ENCODE measurements around the gene ETFBKMT. TPM values are rescaled to one million over a fixed set of nuclear protein-coding genes. Genes with fewer than 3 reads are reported as not detected.

The ETFBKMT gene
- total and polyA plus RNA-seq, 2 of the 13 experiments (the other 11 are each of a cell fraction or from before 2014, with no cell fraction given), result 0.62 to 0.93 TPM

DNA sequence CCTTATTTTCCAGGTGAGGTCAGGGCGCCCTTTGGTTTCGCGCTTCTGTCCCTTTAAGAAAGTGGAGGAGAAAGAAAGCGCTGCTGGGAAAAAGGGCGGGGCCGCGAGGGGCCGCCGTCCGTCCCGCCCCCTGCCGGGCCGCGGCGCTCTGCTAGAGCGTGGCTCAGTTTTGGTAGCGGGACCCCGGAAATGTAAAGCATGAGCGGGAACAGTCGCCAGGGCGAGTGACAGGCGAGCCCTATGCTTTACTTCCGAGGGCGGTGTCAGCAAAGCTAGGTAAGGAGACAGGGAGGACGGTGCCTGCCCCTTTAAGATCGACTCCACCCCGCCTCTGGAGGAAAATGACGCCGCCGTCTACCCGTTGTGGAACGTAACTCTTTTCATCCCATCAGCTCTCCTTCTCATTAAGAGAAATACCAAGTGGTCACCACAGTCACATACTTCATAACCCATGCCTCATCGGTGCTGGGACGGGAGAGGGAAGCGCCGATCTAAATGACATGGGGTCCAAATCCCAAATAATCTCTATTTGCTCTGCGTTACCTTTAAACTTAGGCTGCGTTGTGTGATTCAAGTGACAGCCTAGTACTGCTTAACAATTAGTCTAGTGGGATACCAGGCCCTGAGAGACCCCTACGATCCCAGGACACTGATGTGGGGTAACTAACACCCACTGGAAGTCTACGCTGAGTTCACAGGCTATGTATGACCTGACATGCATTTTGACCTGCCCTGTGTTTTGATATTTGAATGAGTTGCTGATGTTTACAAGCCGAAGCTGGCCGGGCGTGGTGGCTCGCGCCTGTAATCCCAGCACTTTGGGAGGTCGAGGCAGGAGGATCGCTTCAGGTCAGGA, at the start of gene ETFBKMT (continued):
- TF ChIP-seq, protein P1, sequence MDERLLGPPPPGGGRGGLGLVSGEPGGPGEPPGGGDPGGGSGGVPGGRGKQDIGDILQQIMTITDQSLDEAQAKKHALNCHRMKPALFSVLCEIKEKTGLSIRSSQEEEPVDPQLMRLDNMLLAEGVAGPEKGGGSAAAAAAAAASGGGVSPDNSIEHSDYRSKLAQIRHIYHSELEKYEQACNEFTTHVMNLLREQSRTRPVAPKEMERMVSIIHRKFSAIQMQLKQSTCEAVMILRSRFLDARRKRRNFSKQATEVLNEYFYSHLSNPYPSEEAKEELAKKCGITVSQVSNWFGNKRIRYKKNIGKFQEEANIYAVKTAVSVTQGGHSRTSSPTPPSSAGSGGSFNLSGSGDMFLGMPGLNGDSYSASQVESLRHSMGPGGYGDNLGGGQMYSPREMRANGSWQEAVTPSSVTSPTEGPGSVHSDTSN (CRISPR knock-in tag; IDR thresholded peaks at IDR 0.05), result peak; percentile 56
- TF ChIP-seq, protein P2, sequence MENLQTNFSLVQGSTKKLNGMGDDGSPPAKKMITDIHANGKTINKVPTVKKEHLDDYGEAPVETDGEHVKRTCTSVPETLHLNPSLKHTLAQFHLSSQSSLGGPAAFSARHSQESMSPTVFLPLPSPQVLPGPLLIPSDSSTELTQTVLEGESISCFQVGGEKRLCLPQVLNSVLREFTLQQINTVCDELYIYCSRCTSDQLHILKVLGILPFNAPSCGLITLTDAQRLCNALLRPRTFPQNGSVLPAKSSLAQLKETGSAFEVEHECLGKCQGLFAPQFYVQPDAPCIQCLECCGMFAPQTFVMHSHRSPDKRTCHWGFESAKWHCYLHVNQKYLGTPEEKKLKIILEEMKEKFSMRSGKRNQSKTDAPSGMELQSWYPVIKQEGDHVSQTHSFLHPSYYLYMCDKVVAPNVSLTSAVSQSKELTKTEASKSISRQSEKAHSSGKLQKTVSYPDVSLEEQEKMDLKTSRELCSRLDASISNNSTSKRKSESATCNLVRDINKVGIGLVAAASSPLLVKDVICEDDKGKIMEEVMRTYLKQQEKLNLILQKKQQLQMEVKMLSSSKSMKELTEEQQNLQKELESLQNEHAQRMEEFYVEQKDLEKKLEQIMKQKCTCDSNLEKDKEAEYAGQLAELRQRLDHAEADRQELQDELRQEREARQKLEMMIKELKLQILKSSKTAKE (CRISPR knock-in tag; IDR thresholded peaks at IDR 0.05; ENCODE audit: borderline replicate concordance), result no peak
- no peak for TF ChIP-seq MED13 (CRISPR knock-in tag; IDR thresholded peaks at IDR 0.05)
- no peak for TF ChIP-seq CEBPB (IDR thresholded peaks at IDR 0.05; ENCODE audit: borderline replicate concordance, low read depth, low read length)
- no peak for TF ChIP-seq NRL (CRISPR knock-in tag; IDR thresholded peaks at IDR 0.05; ENCODE audit: borderline replicate concordance)
- TF ChIP-seq, protein P3, sequence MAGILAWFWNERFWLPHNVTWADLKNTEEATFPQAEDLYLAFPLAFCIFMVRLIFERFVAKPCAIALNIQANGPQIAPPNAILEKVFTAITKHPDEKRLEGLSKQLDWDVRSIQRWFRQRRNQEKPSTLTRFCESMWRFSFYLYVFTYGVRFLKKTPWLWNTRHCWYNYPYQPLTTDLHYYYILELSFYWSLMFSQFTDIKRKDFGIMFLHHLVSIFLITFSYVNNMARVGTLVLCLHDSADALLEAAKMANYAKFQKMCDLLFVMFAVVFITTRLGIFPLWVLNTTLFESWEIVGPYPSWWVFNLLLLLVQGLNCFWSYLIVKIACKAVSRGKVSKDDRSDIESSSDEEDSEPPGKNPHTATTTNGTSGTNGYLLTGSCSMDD (CRISPR knock-in tag; IDR thresholded peaks at IDR 0.05), result no peak
- TF ChIP-seq MEIS2 (CRISPR knock-in tag; IDR thresholded peaks at IDR 0.05), result no peak
- no peak for TF ChIP-seq ZNF230 (CRISPR knock-in tag; IDR thresholded peaks at IDR 0.05)
- TF ChIP-seq, protein P4, sequence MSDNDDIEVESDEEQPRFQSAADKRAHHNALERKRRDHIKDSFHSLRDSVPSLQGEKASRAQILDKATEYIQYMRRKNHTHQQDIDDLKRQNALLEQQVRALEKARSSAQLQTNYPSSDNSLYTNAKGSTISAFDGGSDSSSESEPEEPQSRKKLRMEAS (IDR thresholded peaks at IDR 0.05), result peak; percentile 90
- TF ChIP-seq, protein P5, sequence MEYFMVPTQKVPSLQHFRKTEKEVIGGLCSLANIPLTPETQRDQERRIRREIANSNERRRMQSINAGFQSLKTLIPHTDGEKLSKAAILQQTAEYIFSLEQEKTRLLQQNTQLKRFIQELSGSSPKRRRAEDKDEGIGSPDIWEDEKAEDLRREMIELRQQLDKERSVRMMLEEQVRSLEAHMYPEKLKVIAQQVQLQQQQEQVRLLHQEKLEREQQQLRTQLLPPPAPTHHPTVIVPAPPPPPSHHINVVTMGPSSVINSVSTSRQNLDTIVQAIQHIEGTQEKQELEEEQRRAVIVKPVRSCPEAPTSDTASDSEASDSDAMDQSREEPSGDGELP (IDR thresholded peaks at IDR 0.05; ENCODE audit: borderline replicate concordance, low read depth), result no peak; the same call in 1 of the 2 replicates
- TF ChIP-seq, protein P6, sequence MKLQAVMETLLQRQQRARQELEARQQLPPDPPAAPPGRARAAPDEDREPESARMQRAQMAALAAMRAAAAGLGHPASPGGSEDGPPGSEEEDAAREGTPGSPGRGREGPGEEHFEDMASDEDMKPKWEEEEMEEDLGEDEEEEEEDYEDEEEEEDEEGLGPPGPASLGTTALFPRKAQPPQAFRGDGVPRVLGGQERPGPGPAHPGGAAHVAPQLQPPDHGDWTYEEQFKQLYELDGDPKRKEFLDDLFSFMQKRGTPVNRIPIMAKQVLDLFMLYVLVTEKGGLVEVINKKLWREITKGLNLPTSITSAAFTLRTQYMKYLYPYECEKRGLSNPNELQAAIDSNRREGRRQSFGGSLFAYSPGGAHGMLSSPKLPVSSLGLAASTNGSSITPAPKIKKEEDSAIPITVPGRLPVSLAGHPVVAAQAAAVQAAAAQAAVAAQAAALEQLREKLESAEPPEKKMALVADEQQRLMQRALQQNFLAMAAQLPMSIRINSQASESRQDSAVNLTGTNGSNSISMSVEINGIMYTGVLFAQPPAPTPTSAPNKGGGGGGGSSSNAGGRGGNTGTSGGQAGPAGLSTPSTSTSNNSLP (IDR thresholded peaks at IDR 0.05; ENCODE audit: low read depth, low read length), result no peak
- peak; percentile 72 for TF ChIP-seq ZNF501 (CRISPR knock-in tag; IDR thresholded peaks at IDR 0.05)
- TF ChIP-seq ZSCAN21 (CRISPR knock-in tag; IDR thresholded peaks at IDR 0.05; ENCODE audit: borderline replicate concordance), result no peak
- no peak for TF ChIP-seq ZNF672 (CRISPR knock-in tag; IDR thresholded peaks at IDR 0.05)
- TF ChIP-seq, protein P7, sequence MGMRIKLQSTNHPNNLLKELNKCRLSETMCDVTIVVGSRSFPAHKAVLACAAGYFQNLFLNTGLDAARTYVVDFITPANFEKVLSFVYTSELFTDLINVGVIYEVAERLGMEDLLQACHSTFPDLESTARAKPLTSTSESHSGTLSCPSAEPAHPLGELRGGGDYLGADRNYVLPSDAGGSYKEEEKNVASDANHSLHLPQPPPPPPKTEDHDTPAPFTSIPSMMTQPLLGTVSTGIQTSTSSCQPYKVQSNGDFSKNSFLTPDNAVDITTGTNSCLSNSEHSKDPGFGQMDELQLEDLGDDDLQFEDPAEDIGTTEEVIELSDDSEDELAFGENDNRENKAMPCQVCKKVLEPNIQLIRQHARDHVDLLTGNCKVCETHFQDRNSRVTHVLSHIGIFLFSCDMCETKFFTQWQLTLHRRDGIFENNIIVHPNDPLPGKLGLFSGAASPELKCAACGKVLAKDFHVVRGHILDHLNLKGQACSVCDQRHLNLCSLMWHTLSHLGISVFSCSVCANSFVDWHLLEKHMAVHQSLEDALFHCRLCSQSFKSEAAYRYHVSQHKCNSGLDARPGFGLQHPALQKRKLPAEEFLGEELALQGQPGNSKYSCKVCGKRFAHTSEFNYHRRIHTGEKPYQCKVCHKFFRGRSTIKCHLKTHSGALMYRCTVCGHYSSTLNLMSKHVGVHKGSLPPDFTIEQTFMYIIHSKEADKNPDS (CRISPR knock-in tag; IDR thresholded peaks at IDR 0.05), result no peak
- no peak for TF ChIP-seq ZNF547 (CRISPR knock-in tag; IDR thresholded peaks at IDR 0.05)
- no peak for TF ChIP-seq EED (CRISPR knock-in tag; IDR thresholded peaks at IDR 0.05)
- 0 out of 2 replicates have a peak, but pooled peaks have one; percentile 59 for TF ChIP-seq NKX3-1 (CRISPR knock-in tag; IDR thresholded peaks at IDR 0.05)
- no peak for TF ChIP-seq PAF1 (CRISPR knock-in tag; IDR thresholded peaks at IDR 0.05)
- TF ChIP-seq ZNF44 (CRISPR knock-in tag; IDR thresholded peaks at IDR 0.05), result no peak
- TF ChIP-seq DNMT3B (CRISPR knock-in tag; conservative IDR thresholded peaks at IDR 0.05), result no peak
